HepG2 (cell line): ENCODE data around the gene ENO3. TPM values are rescaled to one million over a fixed set of nuclear protein-coding genes. Genes with fewer than 3 reads are reported as not detected.

Experiments used
- ARID3A ChIP-seq: IDR thresholded peaks from 2 replicates; pipeline ENCODE4 v1.6.1; 2012; ENCODE audit warnings: low read depth, low read length, improper control_type of control experiment
- EHMT2 ChIP-seq: fragments of 200-600 bp; sonication (generic); IDR thresholded peaks from 2 replicates; pipeline ENCODE4 v1.7.0; 2017; ENCODE audit warnings: antibody characterized with exemption, low read depth, low read length, borderline replicate concordance
- FOXC1 ChIP-seq: sonication (generic); formaldehyde crosslinking; IDR thresholded peaks from 2 replicates; pipeline ENCODE4 v1.8.0; 2022; ENCODE audit warnings: mild to moderate bottlenecking, missing genetic modification reagents, borderline replicate concordance
- HNRNPLL ChIP-seq: fragments of 200-400 bp; formaldehyde crosslinking; IDR thresholded peaks from 2 replicates; pipeline ENCODE4 v1.6.1; 2017; ENCODE audit warnings: mild to moderate bottlenecking, low read depth, low read length; ENCODE audit not compliant: poor library complexity, severe bottlenecking
- JARID2 ChIP-seq: sonication (generic); formaldehyde crosslinking; IDR thresholded peaks from 2 replicates; pipeline ENCODE4 v1.8.1; 2023; ENCODE audit warnings: missing genetic modification reagents, inconsistent platforms; ENCODE audit not compliant: insufficient replicate concordance
- KLF13 ChIP-seq: sonication (generic); formaldehyde crosslinking; IDR thresholded peaks from 2 replicates; pipeline ENCODE4 v1.4.0; 2020; ENCODE audit warnings: mild to moderate bottlenecking, missing genetic modification reagents
- MAFF ChIP-seq: IDR thresholded peaks from 2 replicates; pipeline ENCODE4 v1.6.1; 2011; ENCODE audit warnings: low read depth, low read length, improper control_type of control experiment
- RBAK ChIP-seq: sonication (generic); formaldehyde crosslinking; IDR thresholded peaks from 2 replicates; pipeline ENCODE4 v1.5.1; 2020; ENCODE audit warnings: mild to moderate bottlenecking, missing genetic modification reagents
- TBX2 ChIP-seq: sonication (generic); formaldehyde crosslinking; IDR thresholded peaks from 2 replicates; pipeline ENCODE4 v1.5.0; 2020; ENCODE audit warnings: missing genetic modification reagents, mild to moderate bottlenecking, borderline replicate concordance
- TFE3 ChIP-seq: IDR thresholded peaks from 2 replicates; pipeline ENCODE4 v1.6.1; 2016
- XBP1 ChIP-seq: sonication (generic); formaldehyde crosslinking; IDR thresholded peaks from 2 replicates; pipeline ENCODE4 v1.5.0; 2020; ENCODE audit warnings: missing genetic modification reagents
- ZNF329 ChIP-seq: sonication (generic); formaldehyde crosslinking; IDR thresholded peaks from 2 replicates; pipeline ENCODE4 v1.9.0; 2021; ENCODE audit warnings: low read depth, mild to moderate bottlenecking, missing genetic modification reagents
- ZNF496 ChIP-seq: sonication (generic); formaldehyde crosslinking; IDR thresholded peaks from 2 replicates; pipeline ENCODE4 v1.8.1; 2023; ENCODE audit warnings: mild to moderate bottlenecking, moderate library complexity, missing genetic modification reagents; ENCODE audit not compliant: insufficient replicate concordance
- ZNF691 ChIP-seq: sonication (generic); formaldehyde crosslinking; IDR thresholded peaks from 2 replicates; pipeline ENCODE4 v1.4.0; 2020; ENCODE audit warnings: missing genetic modification reagents, low read depth, mild to moderate bottlenecking, borderline replicate concordance
- ZSCAN25 ChIP-seq: sonication (generic); formaldehyde crosslinking; IDR thresholded peaks from 2 replicates; pipeline ENCODE4 v1.8.0; 2022; ENCODE audit warnings: mild to moderate bottlenecking, missing genetic modification reagents
- polyA plus RNA-seq, 8 experiments: library from polyadenylated mRNA; depleted of rRNA in 3 of 8; stranded (reverse) in 7 of 8; unstranded in 1 of 8; fragments of >200 nt; fragmentation: Illumina TruSeq in 4 of 8; extraction: Trizol in 4 of 8; gene quantifications; 2 replicates each; pipeline versions ENCODE4 v1.2.1 to v1.2.3, GENCODE V29; 2011 to 2016; ENCODE audit warnings: low read depth in 4 of 8, missing spikeins in 1 of 8, mixed read lengths in 1 of 8; ENCODE audit not compliant: insufficient read depth in 1 of 8
- total RNA-seq, 5 experiments: library from RNA; depleted of rRNA; stranded (reverse); fragments of >200 nt; fragmentation: Illumina TruSeq; extraction: Trizol; gene quantifications; 2 replicates each; pipeline ENCODE4 v1.2.3, GENCODE V29; 2016; ENCODE audit warnings: low read depth in 1 of 5
- TF ChIP-seq, protein P1 (sequence below): IDR thresholded peaks from 2 replicates; pipeline ENCODE4 v1.6.1; 2016; ENCODE audit warnings: low read depth, borderline replicate concordance
- TF ChIP-seq, protein P2 (sequence below): sonication (generic); formaldehyde crosslinking; IDR thresholded peaks from 2 replicates; pipeline ENCODE4 v1.4.0; 2020; ENCODE audit warnings: mild to moderate bottlenecking, missing genetic modification reagents
- TF ChIP-seq, protein P3 (sequence below): sonication (generic); formaldehyde crosslinking; IDR thresholded peaks from 2 replicates; pipeline ENCODE4 v1.8.0; 2022; ENCODE audit warnings: missing genetic modification reagents, mild to moderate bottlenecking, inconsistent platforms, borderline replicate concordance
- TF ChIP-seq, protein P4 (sequence below): sonication (generic); formaldehyde crosslinking; IDR thresholded peaks from 2 replicates; pipeline ENCODE4 v1.4.0; 2020; ENCODE audit warnings: missing genetic modification reagents, borderline replicate concordance

The ENO3 gene
- total and polyA plus RNA-seq, 2 of the 13 experiments (the other 11 are each of a cell fraction or from before 2014, with no cell fraction given) = 59.8 to 69.8 TPM

- no peak for TF ChIP-seq ZNF496 (CRISPR knock-in tag)
- TF ChIP-seq, protein P1, sequence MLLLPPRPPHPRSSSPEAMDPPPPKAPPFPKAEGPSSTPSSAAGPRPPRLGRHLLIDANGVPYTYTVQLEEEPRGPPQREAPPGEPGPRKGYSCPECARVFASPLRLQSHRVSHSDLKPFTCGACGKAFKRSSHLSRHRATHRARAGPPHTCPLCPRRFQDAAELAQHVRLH = no peak; the same call in 1 of the 2 replicates
- TF ChIP-seq, protein P2, sequence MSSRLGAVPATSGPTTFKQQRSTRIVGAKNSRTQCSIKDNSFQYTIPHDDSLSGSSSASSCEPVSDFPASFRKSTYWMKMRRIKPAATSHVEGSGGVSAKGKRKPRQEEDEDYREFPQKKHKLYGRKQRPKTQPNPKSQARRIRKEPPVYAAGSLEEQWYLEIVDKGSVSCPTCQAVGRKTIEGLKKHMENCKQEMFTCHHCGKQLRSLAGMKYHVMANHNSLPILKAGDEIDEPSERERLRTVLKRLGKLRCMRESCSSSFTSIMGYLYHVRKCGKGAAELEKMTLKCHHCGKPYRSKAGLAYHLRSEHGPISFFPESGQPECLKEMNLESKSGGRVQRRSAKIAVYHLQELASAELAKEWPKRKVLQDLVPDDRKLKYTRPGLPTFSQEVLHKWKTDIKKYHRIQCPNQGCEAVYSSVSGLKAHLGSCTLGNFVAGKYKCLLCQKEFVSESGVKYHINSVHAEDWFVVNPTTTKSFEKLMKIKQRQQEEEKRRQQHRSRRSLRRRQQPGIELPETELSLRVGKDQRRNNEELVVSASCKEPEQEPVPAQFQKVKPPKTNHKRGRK (CRISPR knock-in tag) = no peak
- TF ChIP-seq ZSCAN25 (CRISPR knock-in tag) = no peak
- TF ChIP-seq ZNF329 = no peak
- no peak for TF ChIP-seq XBP1
- 0 out of 2 replicates have a peak, but pooled peaks have one; percentile 12 for TF ChIP-seq FOXC1
- TF ChIP-seq TFE3 = no peak
- no peak for TF ChIP-seq MAFF
- TF ChIP-seq TBX2 (CRISPR knock-in tag) = peak; percentile 79
- TF ChIP-seq, protein P3, sequence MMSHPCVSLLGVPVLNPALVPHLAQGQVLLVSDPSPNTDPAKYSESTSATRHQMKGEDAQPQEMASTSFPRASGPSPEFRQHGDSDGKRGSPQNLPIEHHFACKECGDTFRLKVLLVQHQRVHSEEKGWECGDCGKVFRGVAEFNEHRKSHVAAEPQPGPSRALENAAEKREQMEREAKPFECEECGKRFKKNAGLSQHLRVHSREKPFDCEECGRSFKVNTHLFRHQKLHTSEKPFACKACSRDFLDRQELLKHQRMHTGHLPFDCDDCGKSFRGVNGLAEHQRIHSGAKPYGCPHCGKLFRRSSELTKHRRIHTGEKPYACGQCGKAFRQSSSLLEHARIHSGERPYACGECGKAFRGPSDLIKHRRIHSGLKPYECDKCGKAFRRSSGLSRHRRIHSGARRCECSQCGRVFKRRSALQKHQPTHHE (CRISPR knock-in tag) = 0 out of 2 replicates have a peak, but pooled peaks have one; percentile 24
- TF ChIP-seq HNRNPLL = peak; percentile 86
- TF ChIP-seq, protein P4, sequence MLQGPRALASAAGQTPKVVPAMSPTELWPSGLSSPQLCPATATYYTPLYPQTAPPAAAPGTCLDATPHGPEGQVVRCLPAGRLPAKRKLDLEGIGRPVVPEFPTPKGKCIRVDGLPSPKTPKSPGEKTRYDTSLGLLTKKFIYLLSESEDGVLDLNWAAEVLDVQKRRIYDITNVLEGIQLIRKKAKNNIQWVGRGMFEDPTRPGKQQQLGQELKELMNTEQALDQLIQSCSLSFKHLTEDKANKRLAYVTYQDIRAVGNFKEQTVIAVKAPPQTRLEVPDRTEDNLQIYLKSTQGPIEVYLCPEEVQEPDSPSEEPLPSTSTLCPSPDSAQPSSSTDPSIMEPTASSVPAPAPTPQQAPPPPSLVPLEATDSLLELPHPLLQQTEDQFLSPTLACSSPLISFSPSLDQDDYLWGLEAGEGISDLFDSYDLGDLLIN (CRISPR knock-in tag) = no peak; the same call in 1 of the 2 replicates
- TF ChIP-seq KLF13 (CRISPR knock-in tag) = no peak
- no peak for TF ChIP-seq RBAK (CRISPR knock-in tag)
- peak; percentile 37; the same call in 1 of the 2 replicates for TF ChIP-seq ARID3A
- no peak for TF ChIP-seq ZNF691
- no peak for TF ChIP-seq JARID2
- no peak for TF ChIP-seq EHMT2
Observed at GRCh38 chr17:4939796-4940554, 10.9 kb upstream of the ENO3 start, which contains the start of the genes RNF167 and SLC25A11 (continued).
